H9 (cell line): Measurements from ENCODE around the gene MRPS14. TPM values are rescaled to one million over a fixed set of nuclear protein-coding genes. Genes with fewer than 3 reads are reported as not detected.

Experiments
- DNase-seq: peaks from one replicate; pipeline ENCODE4 v3.0.0-alpha.2; 2017
- H2AFZ ChIP-seq: one replicate; pipeline ENCODE4 v1.6.1; 2013; ENCODE audit warnings: mild to moderate bottlenecking, low read length, control low read depth, moderate library complexity
- H2AK5ac ChIP-seq: 2 replicates; pipeline ENCODE4 v1.6.1; 2013; ENCODE audit warnings: low read length, control low read depth, mixed read lengths; ENCODE audit not compliant: insufficient read length
- H2BK120ac ChIP-seq: one replicate; pipeline ENCODE4 v1.6.1; 2013; ENCODE audit warnings: low read depth, mild to moderate bottlenecking, low read length, control low read depth, inconsistent platforms; ENCODE audit not compliant: poor library complexity, severe bottlenecking
- H2BK12ac ChIP-seq: 2 replicates; pipeline ENCODE4 v1.6.1; 2013; ENCODE audit warnings: low read length, control low read depth, mixed read lengths, low read depth; ENCODE audit not compliant: insufficient read length
- H2BK15ac ChIP-seq: 2 replicates; pipeline ENCODE4 v1.6.1; 2013; ENCODE audit warnings: low read depth, low read length, control low read depth
- H2BK20ac ChIP-seq: one replicate; pipeline ENCODE4 v1.6.1; 2013; ENCODE audit warnings: low read depth, mild to moderate bottlenecking, low read length, control low read depth, inconsistent platforms; ENCODE audit not compliant: poor library complexity, severe bottlenecking
- H2BK5ac ChIP-seq: 2 replicates; pipeline ENCODE4 v1.6.1; 2013; ENCODE audit warnings: low read length, control low read depth, mixed read lengths; ENCODE audit not compliant: insufficient read length
- H3K14ac ChIP-seq: 2 replicates; pipeline ENCODE4 v1.6.1; 2013; ENCODE audit warnings: low read length, control low read depth; ENCODE audit not compliant: insufficient read depth
- H3K18ac ChIP-seq: 2 replicates; pipeline ENCODE4 v1.6.1; 2013; ENCODE audit warnings: low read depth, mild to moderate bottlenecking, mixed read lengths, low read length, control low read depth; ENCODE audit not compliant: insufficient read length
- H3K23ac ChIP-seq: 2 replicates; pipeline ENCODE4 v1.6.1; 2013; ENCODE audit warnings: low read length, control low read depth, mixed read lengths, low read depth; ENCODE audit not compliant: insufficient read length
- H3K23me2 ChIP-seq: 2 replicates; pipeline ENCODE4 v1.6.1; 2013; ENCODE audit warnings: low read depth, mild to moderate bottlenecking, mixed read lengths, low read length, control low read depth; ENCODE audit not compliant: insufficient read length, poor library complexity, severe bottlenecking
- H3K27ac ChIP-seq: 2 replicates; pipeline ENCODE4 v1.5.1; 2013; ENCODE audit warnings: low read length, control low read depth, mixed read lengths, low read depth; ENCODE audit not compliant: insufficient read length
- H3K27me3 ChIP-seq: 2 replicates; pipeline ENCODE4 v1.6.1; 2013; ENCODE audit warnings: low read length, control low read depth, inconsistent platforms; ENCODE audit not compliant: insufficient read depth
- H3K4ac ChIP-seq: 2 replicates; pipeline ENCODE4 v1.6.1; 2013; ENCODE audit warnings: low read depth, mild to moderate bottlenecking, control low read depth, inconsistent platforms, low read length, moderate library complexity
- H3K4me1 ChIP-seq: 2 replicates; pipeline ENCODE4 v1.6.1; 2013; ENCODE audit warnings: low read length, control low read depth, inconsistent platforms; ENCODE audit not compliant: insufficient read depth
- H3K4me2 ChIP-seq: 2 replicates; pipeline ENCODE4 v1.6.1; 2013; ENCODE audit warnings: low read length, control low read depth, mixed read lengths; ENCODE audit not compliant: insufficient read length, insufficient read depth
- H3K56ac ChIP-seq: 2 replicates; pipeline ENCODE4 v1.6.1; 2013; ENCODE audit warnings: low read depth, mild to moderate bottlenecking, mixed read lengths, low read length, control low read depth; ENCODE audit not compliant: insufficient read length
- H3K79me1 ChIP-seq: 2 replicates; pipeline ENCODE4 v1.6.1; 2013; ENCODE audit warnings: low read depth, mild to moderate bottlenecking, moderate library complexity, low read length, control low read depth, inconsistent platforms; ENCODE audit not compliant: insufficient read depth, poor library complexity, severe bottlenecking
- H3K79me2 ChIP-seq: 2 replicates; pipeline ENCODE4 v1.6.1; 2013; ENCODE audit warnings: low read length, control low read depth, inconsistent platforms; ENCODE audit not compliant: insufficient read depth
- H3K9ac ChIP-seq: 2 replicates; pipeline ENCODE4 v1.6.1; 2013; ENCODE audit warnings: low read length, control low read depth, mixed read lengths; ENCODE audit not compliant: insufficient read length; ENCODE audit errors: extremely low read depth
- H3K9me3 ChIP-seq: one replicate; pipeline ENCODE4 v1.6.1; 2013; ENCODE audit warnings: low read depth, low read length, inconsistent platforms; ENCODE audit not compliant: control insufficient read depth
- H3T11ph ChIP-seq: one replicate; pipeline ENCODE4 v1.6.1; 2013; ENCODE audit warnings: mild to moderate bottlenecking, low read length, control low read depth, inconsistent platforms
- H4K20me1 ChIP-seq: one replicate; pipeline ENCODE4 v1.6.1; 2013; ENCODE audit not compliant: control insufficient read depth, insufficient read length, insufficient read depth
- H4K5ac ChIP-seq: 2 replicates; pipeline ENCODE4 v1.6.1; 2013; ENCODE audit warnings: low read depth, mild to moderate bottlenecking, mixed read lengths, low read length, control low read depth; ENCODE audit not compliant: insufficient read length
- H4K8ac ChIP-seq: replicated peaks from 2 replicates; pipeline ENCODE4 v1.6.1; 2013; ENCODE audit warnings: low read length, control low read depth, mixed read lengths, low read depth; ENCODE audit not compliant: insufficient read length
- H4K91ac ChIP-seq: 2 replicates; pipeline ENCODE4 v1.6.1; 2013; ENCODE audit warnings: low read depth, mild to moderate bottlenecking, moderate library complexity, mixed read lengths, low read length, control low read depth; ENCODE audit not compliant: insufficient read length
- H3K27ac Mint-ChIP-seq, 3 experiments: 2 replicates in 2 of 3; 3 replicates in 1 of 3; pipeline ENCODE4 v1.8.0; 2020 to 2021; ENCODE audit warnings: mixed read lengths in 3 of 3, mild to moderate bottlenecking in 1 of 3, moderate library complexity in 1 of 3
- H3K27me3 Mint-ChIP-seq: 2 replicates; pipeline ENCODE4 v1.8.0; 2021; ENCODE audit warnings: low read depth, mild to moderate bottlenecking, moderate library complexity, mixed read lengths
- H3K36me3 Mint-ChIP-seq, 3 experiments: 2 replicates in 2 of 3; 3 replicates in 1 of 3; pipeline ENCODE4 v1.8.0; 2020 to 2021; ENCODE audit warnings: low read depth in 3 of 3, mixed read lengths in 3 of 3; ENCODE audit not compliant: insufficient read depth in 1 of 3
- H3K4me1 Mint-ChIP-seq, 2 experiments: 2 replicates each; pipeline ENCODE4 v1.8.0; 2020; ENCODE audit warnings: mixed read lengths in 2 of 2
- H3K4me3 Mint-ChIP-seq, 2 experiments: 2 replicates in 1 of 2; 3 replicates in 1 of 2; pipeline ENCODE4 v1.8.0; 2020 to 2021; ENCODE audit warnings: mild to moderate bottlenecking in 2 of 2, mixed read lengths in 2 of 2, moderate library complexity in 1 of 2
- H3K9me3 Mint-ChIP-seq, 2 experiments: 2 replicates in 1 of 2; 3 replicates in 1 of 2; pipeline ENCODE4 v1.8.0; 2020; ENCODE audit warnings: mild to moderate bottlenecking in 2 of 2, mixed read lengths in 2 of 2, moderate library complexity in 1 of 2
- CTCF ChIP-seq: fragments of 200-600 bp; sonication (generic); conservative IDR thresholded peaks from 3 replicates; pipeline ENCODE4 v1.8.0; 2021; ENCODE audit warnings: antibody characterized with exemption, mild to moderate bottlenecking
- WGBS: extraction: QIAGEN DNeasy Blood & Tissue Kit; methylation state at CpG from one replicate; pipeline ENCODE4 v1.1.7; 2013; ENCODE audit warnings: missing lambda C conversion rate, low lambda C conversion rate, mixed read lengths; ENCODE audit not compliant: insufficient read length; ENCODE audit errors: extremely low coverage; 5-methylcytosine and 5-hydroxymethylcytosine counted together
- total RNA-seq: library from RNA; stranded (reverse); gene quantifications from 2 replicates; pipeline ENCODE4 v1.2.1, GENCODE V29; 2021

MRPS14 gene
- total RNA-seq, 1 experiment from 2014 or later, result 30.6 TPM

- Histone ChIP-seq H4K5ac (no peak overlapping the region), H3K14ac (no peak overlapping the region), H3K18ac (no peak overlapping the region), H3K9me3 (no peaks in the 10 kb centered on the region), H3K56ac (no peak overlapping the region), H2AFZ (no peak overlapping the region), H3T11ph (no peak overlapping the region), H3K23ac (no peak overlapping the region), H3K4me1 (peaks cover 2% of the 10 kb centered on the region; the same call in 1 of the 2 replicates), H4K8ac (no peak overlapping the region), H2BK12ac (no peak overlapping the region), H3K4ac (no peak overlapping the region), H3K27ac (no peak overlapping the region), H2BK5ac (no peak overlapping the region), H2BK15ac (no peak overlapping the region), H2BK20ac (no peak overlapping the region), H2AK5ac (no peak overlapping the region), H3K23me2 (peaks cover 5% of the 10 kb centered on the region), H3K79me1 (peaks cover 4% of the 10 kb centered on the region), H3K4me2 (no peak overlapping the region), H3K79me2 (peaks cover 9% of the 10 kb centered on the region; the same call in 1 of the 2 replicates), H4K20me1 (no peaks in the 10 kb centered on the region), H2BK120ac (no peak overlapping the region), H3K27me3 (no peaks in the 10 kb centered on the region), H3K9ac (no peak overlapping the region), H4K91ac (no peak overlapping the region)
- Mint-ChIP-seq H3K4me3 (no peak overlapping the region), H3K27ac (no peak overlapping the region), H3K9me3 (no peaks in the 10 kb centered on the region; a peak in 1 of 5 replicates), H3K27me3 (no peaks in the 10 kb centered on the region), H3K4me1 (peaks cover 0 to 10% of the 10 kb centered on the region in 2 experiments; a peak in 2 of 4 replicates), H3K36me3 (peaks cover 9 to 22% (median 11%) of the 10 kb centered on the region in 3 experiments; a peak in 6 of 7 replicates)
- DNase-seq, result no peak
- WGBS, result no CpG with 5 or more reads among the region's 3 CpGs
- TF ChIP-seq CTCF, result no peak
Observed at GRCh38 chr1:175019524-175019923, 3.7 kb downstream of the MRPS14 start.
